IPS-18a (cell line): ENCODE results near the gene EHMT1.

Experiments used
- H3K27ac ChIP-seq: one replicate; pipeline ENCODE4 v1.5.1; 2013; ENCODE audit warnings: low read length
- H3K27me3 ChIP-seq: one replicate; pipeline ENCODE4 v1.6.1; 2013; ENCODE audit warnings: mild to moderate bottlenecking, low read length; ENCODE audit not compliant: control insufficient read depth, insufficient read depth
- H3K36me3 ChIP-seq: one replicate; pipeline ENCODE4 v1.6.1; 2013; ENCODE audit warnings: low read depth, low read length; ENCODE audit not compliant: control insufficient read depth
- H3K4me1 ChIP-seq: one replicate; pipeline ENCODE4 v1.6.1; 2013; ENCODE audit warnings: low read depth, low read length; ENCODE audit not compliant: control insufficient read depth
- H3K4me3 ChIP-seq: one replicate; pipeline ENCODE4 v1.5.1; 2013; ENCODE audit warnings: low read length
- H3K9ac ChIP-seq: one replicate; pipeline ENCODE4 v1.6.1; 2013; ENCODE audit warnings: mild to moderate bottlenecking, low read length, moderate library complexity
- H3K9me3 ChIP-seq: one replicate; pipeline ENCODE4 v1.6.1; 2013; ENCODE audit warnings: low read depth, low read length; ENCODE audit not compliant: control insufficient read depth

EHMT1 gene

GRCh38 chr9:137783521-137783920, 164.7 kb downstream of the EHMT1 start:
- peaks cover 9% of the 10 kb centered on the region for H3K4me1 ChIP-seq
- no peaks in the 10 kb centered on the region for H3K9me3 ChIP-seq
- peaks cover 49% of the 10 kb centered on the region for H3K36me3 ChIP-seq
- H3K4me3 ChIP-seq: no peak overlapping the region
- H3K27me3 ChIP-seq: no peaks in the 10 kb centered on the region
- no peak overlapping the region for H3K27ac ChIP-seq
- H3K9ac ChIP-seq: no peak overlapping the region

- Histone ChIP-seq H3K4me1 (peaks cover 9% of the 10 kb centered on the region), H3K9ac (no peak overlapping the region), H3K4me3 (no peak overlapping the region), H3K27ac (no peak overlapping the region), H3K27me3 (no peaks in the 10 kb centered on the region), H3K36me3 (peaks cover 44% of the 10 kb centered on the region), H3K9me3 (no peaks in the 10 kb centered on the region)
Observed at GRCh38 chr9:137784046-137784445, 165.2 kb downstream of the EHMT1 start.

- Histone ChIP-seq H3K9ac (no peak overlapping the region), H3K9me3 (no peaks in the 10 kb centered on the region), H3K36me3 (peaks cover 36% of the 10 kb centered on the region), H3K27me3 (no peaks in the 10 kb centered on the region), H3K4me1 (peaks cover 9% of the 10 kb centered on the region), H3K27ac (no peak overlapping the region), H3K4me3 (no peak overlapping the region)
Observed at GRCh38 chr9:137784641-137785513, 166.1 kb downstream of the EHMT1 start.

- H3K27me3 ChIP-seq: no peaks in the 10 kb centered on the region
- no peak overlapping the region for H3K4me3 ChIP-seq
- peaks cover 9% of the 10 kb centered on the region for H3K4me1 ChIP-seq
- H3K9me3 ChIP-seq: peaks cover under 1% of the 10 kb centered on the region
- no peak overlapping the region for H3K27ac ChIP-seq
- no peak overlapping the region for H3K9ac ChIP-seq
- H3K36me3 ChIP-seq: peaks cover 43% of the 10 kb centered on the region
Observed at GRCh38 chr9:137785704-137786161, 166.9 kb downstream of the EHMT1 start.

- H3K27ac ChIP-seq: no peak overlapping the region
- peaks cover 4% of the 10 kb centered on the region for H3K9me3 ChIP-seq
- peaks cover 9% of the 10 kb centered on the region for H3K4me1 ChIP-seq
- H3K9ac ChIP-seq: no peak overlapping the region
- peaks cover 45% of the 10 kb centered on the region for H3K36me3 ChIP-seq
- no peak overlapping the region for H3K4me3 ChIP-seq
- H3K27me3 ChIP-seq: no peaks in the 10 kb centered on the region
Observed at GRCh38 chr9:137786511-137786920, 167.7 kb downstream of the EHMT1 start.

- Histone ChIP-seq H3K9ac (no peak overlapping the region), H3K4me1 (peaks cover 9% of the 10 kb centered on the region), H3K36me3 (peaks cover 42% of the 10 kb centered on the region), H3K4me3 (no peak overlapping the region), H3K27me3 (no peaks in the 10 kb centered on the region), H3K9me3 (peaks cover 4% of the 10 kb centered on the region), H3K27ac (no peak overlapping the region)
Observed at GRCh38 chr9:137787381-137787780, 168.6 kb downstream of the EHMT1 start.

GRCh38 chr9:137787786-137788505, 169.1 kb downstream of the EHMT1 start:
- Histone ChIP-seq H3K27me3 (no peaks in the 10 kb centered on the region), H3K4me1 (peaks cover 9% of the 10 kb centered on the region), H3K27ac (no peak overlapping the region), H3K9ac (no peak overlapping the region), H3K4me3 (no peak overlapping the region), H3K9me3 (peaks cover 4% of the 10 kb centered on the region), H3K36me3 (peaks cover 42% of the 10 kb centered on the region)

GRCh38 chr9:137788561-137789294, 169.9 kb downstream of the EHMT1 start:
- no peak overlapping the region for H3K27ac ChIP-seq
- no peak overlapping the region for H3K9ac ChIP-seq
- H3K4me1 ChIP-seq: peaks cover 9% of the 10 kb centered on the region
- H3K27me3 ChIP-seq: no peaks in the 10 kb centered on the region
- peaks cover 4% of the 10 kb centered on the region for H3K9me3 ChIP-seq
- peaks cover 43% of the 10 kb centered on the region for H3K36me3 ChIP-seq
- H3K4me3 ChIP-seq: no peak overlapping the region

GRCh38 chr9:137789295-137789895, 170.6 kb downstream of the EHMT1 start:
- H3K4me1 ChIP-seq: peaks cover 9% of the 10 kb centered on the region
- H3K9me3 ChIP-seq: peaks cover 4% of the 10 kb centered on the region
- no peak overlapping the region for H3K9ac ChIP-seq
- H3K27ac ChIP-seq: no peak overlapping the region
- H3K4me3 ChIP-seq: no peak overlapping the region
- H3K36me3 ChIP-seq: peaks cover 43% of the 10 kb centered on the region
- H3K27me3 ChIP-seq: no peaks in the 10 kb centered on the region

- H3K4me3 ChIP-seq: no peak overlapping the region
- H3K36me3 ChIP-seq: peaks cover 60% of the 10 kb centered on the region
- no peaks in the 10 kb centered on the region for H3K4me1 ChIP-seq
- H3K9ac ChIP-seq: no peak overlapping the region
- H3K27ac ChIP-seq: no peak overlapping the region
- H3K27me3 ChIP-seq: no peaks in the 10 kb centered on the region
- peaks cover 4% of the 10 kb centered on the region for H3K9me3 ChIP-seq
Observed at GRCh38 chr9:137791947-137792346, 173.1 kb downstream of the EHMT1 start.
